ENCODE measurements around the gene VIPR2.
"Not testable (repeated sequence)": the region's sequence is repeated elsewhere in the genome, so short reads cannot be mapped to it uniquely, and the experiment has no call there.

Gene VIPR2

GRCh38 chr7:159010411-159010810, 134.3 kb downstream of the VIPR2 start:
- DNase-seq (ENCODE audit: low read depth in 2 of 2) = no peak

- DNase-seq (ENCODE audit: low read depth in 2 of 2) = no peak
Observed at GRCh38 chr7:159009951-159010350, 134.7 kb downstream of the VIPR2 start.

- DNase-seq (ENCODE audit: low read depth in 2 of 2) = no peak
Observed at GRCh38 chr7:159008417-159008816, 136.2 kb downstream of the VIPR2 start.

GRCh38 chr7:159007996-159008389, 136.7 kb downstream of the VIPR2 start:
- no peak for DNase-seq (ENCODE audit: low read depth in 2 of 2)

GRCh38 chr7:159007364-159007995, 137.2 kb downstream of the VIPR2 start:
- no peak for DNase-seq (ENCODE audit: low read depth in 2 of 2)

- DNase-seq (ENCODE audit: low read depth in 2 of 2) = no peak
Observed at GRCh38 chr7:159006610-159007130, 138.0 kb downstream of the VIPR2 start.

- not testable (repeated sequence) for DNase-seq (ENCODE audit: low read depth in 2 of 2)
Observed at GRCh38 chr7:159006022-159006609, 138.6 kb downstream of the VIPR2 start.

- no peak for DNase-seq (ENCODE audit: low read depth in 2 of 2)
Observed at GRCh38 chr7:159005618-159006017, 139.0 kb downstream of the VIPR2 start.

- DNase-seq (ENCODE audit: low read depth in 2 of 2) = no peak
Observed at GRCh38 chr7:159004411-159004810, 140.3 kb downstream of the VIPR2 start.

GRCh38 chr7:159001811-159002210, 142.9 kb downstream of the VIPR2 start:
- DNase-seq (ENCODE audit: low read depth in 2 of 2) = no peak

- no peak for DNase-seq (ENCODE audit: low read depth in 2 of 2)
Observed at GRCh38 chr7:159000859-159001435, 143.7 kb downstream of the VIPR2 start.

GRCh38 chr7:159000070-159000469, 144.6 kb downstream of the VIPR2 start:
- DNase-seq (ENCODE audit: low read depth in 2 of 2) = no peak

GRCh38 chr7:158999496-158999895, 145.2 kb downstream of the VIPR2 start:
- no peak for DNase-seq (ENCODE audit: low read depth in 2 of 2)

- not testable (repeated sequence) for DNase-seq (ENCODE audit: low read depth in 2 of 2)
Observed at GRCh38 chr7:158998261-158998660, 146.4 kb downstream of the VIPR2 start.

- DNase-seq (ENCODE audit: low read depth in 2 of 2) = no peak
Observed at GRCh38 chr7:158997471-158997870, 147.2 kb downstream of the VIPR2 start.

- no peak for DNase-seq (ENCODE audit: low read depth in 2 of 2)
Observed at GRCh38 chr7:158997110-158997453, 147.6 kb downstream of the VIPR2 start.

- no peak for DNase-seq (ENCODE audit: low read depth in 2 of 2)
Observed at GRCh38 chr7:158996214-158997109, 148.2 kb downstream of the VIPR2 start.

- DNase-seq (ENCODE audit: low read depth in 2 of 2) = no peak
Observed at GRCh38 chr7:158995514-158995913, 149.2 kb downstream of the VIPR2 start.

- DNase-seq (ENCODE audit: low read depth in 2 of 2) = no peak
Observed at GRCh38 chr7:158994687-158995086, 150.0 kb downstream of the VIPR2 start.

- DNase-seq (ENCODE audit: low read depth in 2 of 2) = no peak
Observed at GRCh38 chr7:158993591-158993990, 151.1 kb downstream of the VIPR2 start.

- no peak for DNase-seq (ENCODE audit: low read depth in 2 of 2)
Observed at GRCh38 chr7:158992759-158993158, 151.9 kb downstream of the VIPR2 start.

All from fibroblast of skin of left biceps (primary cell).